ENCODE results near the gene TLR7.

TLR7 gene

GRCh38 chrX:12878536-12878935 lies 11.7 kb downstream of the TLR7 start:
- Histone ChIP-seq H3K36me3 (ENCODE audit: insufficient read depth, low read length) (no peaks in the 10 kb centered on the region), H2AFZ (ENCODE audit: low read length) (no peak overlapping the region), H3K9me2 (replicated peaks; ENCODE audit: low read depth, low read length) (no peaks in the 10 kb centered on the region), H3K79me2 (ENCODE audit: insufficient read depth, low read length) (no peaks in the 10 kb centered on the region), H3F3A (ENCODE audit: low read depth) (no peaks in the 10 kb centered on the region), H3K9ac (ENCODE audit: low read depth, low read length, poor library complexity, severe bottlenecking) (no peak overlapping the region), H3K9me3 (ENCODE audit: insufficient read depth, low read depth, low read length) (no peaks in the 10 kb centered on the region), H3K4me3 (ENCODE audit: low read length, poor library complexity, severe bottlenecking) (no peak overlapping the region), H4K20me1 (ENCODE audit: insufficient read depth, low read length, poor library complexity, severe bottlenecking) (no peaks in the 10 kb centered on the region), H3K4me2 (ENCODE audit: low read depth, low read length, poor library complexity, severe bottlenecking) (no peak overlapping the region), H3K4me1 (ENCODE audit: insufficient read depth, low read length, poor library complexity, severe bottlenecking) (no peaks in the 10 kb centered on the region), H3K27me3 (ENCODE audit: insufficient read depth, low read length, poor library complexity, severe bottlenecking) (no peaks in the 10 kb centered on the region)
- TF ChIP-seq EZH2phosphoT487 (IDR thresholded peaks at IDR 0.05; ENCODE audit: borderline replicate concordance) (no peak), CTCF (conservative IDR thresholded peaks at IDR 0.05; ENCODE audit: low read length) (no peak)

- Histone ChIP-seq H3K36me3 (ENCODE audit: insufficient read depth, low read length) (no peaks in the 10 kb centered on the region), H3K4me2 (ENCODE audit: low read depth, low read length, poor library complexity, severe bottlenecking) (no peak overlapping the region), H3K9me2 (replicated peaks; ENCODE audit: low read depth, low read length) (no peaks in the 10 kb centered on the region), H4K20me1 (ENCODE audit: insufficient read depth, low read length, poor library complexity, severe bottlenecking) (no peaks in the 10 kb centered on the region), H2AFZ (ENCODE audit: low read length) (no peak overlapping the region), H3K9me3 (ENCODE audit: insufficient read depth, low read depth, low read length) (no peaks in the 10 kb centered on the region), H3K9ac (ENCODE audit: low read depth, low read length, poor library complexity, severe bottlenecking) (no peak overlapping the region), H3F3A (ENCODE audit: low read depth) (no peaks in the 10 kb centered on the region), H3K4me1 (ENCODE audit: insufficient read depth, low read length, poor library complexity, severe bottlenecking) (no peaks in the 10 kb centered on the region), H3K79me2 (ENCODE audit: insufficient read depth, low read length) (no peaks in the 10 kb centered on the region), H3K4me3 (ENCODE audit: low read length, poor library complexity, severe bottlenecking) (no peak overlapping the region), H3K27me3 (ENCODE audit: insufficient read depth, low read length, poor library complexity, severe bottlenecking) (no peaks in the 10 kb centered on the region)
- TF ChIP-seq CTCF (conservative IDR thresholded peaks at IDR 0.05; ENCODE audit: low read length) (no peak), EZH2phosphoT487 (IDR thresholded peaks at IDR 0.05; ENCODE audit: borderline replicate concordance) (no peak)
Measured at GRCh38 chrX:12881914-12882313, 15.0 kb downstream of the TLR7 start.

GRCh38 chrX:12885508-12885907 lies 18.6 kb downstream of the TLR7 start:
- Histone ChIP-seq H2AFZ (ENCODE audit: low read length) (no peak overlapping the region), H3F3A (ENCODE audit: low read depth) (no peaks in the 10 kb centered on the region)

More at GRCh38 chrX:12885508-12885907, 18.6 kb downstream of the TLR7 start:
- TF ChIP-seq CTCF (conservative IDR thresholded peaks at IDR 0.05; ENCODE audit: low read length) (no peak), EZH2phosphoT487 (IDR thresholded peaks at IDR 0.05; ENCODE audit: borderline replicate concordance) (no peak)
- Histone ChIP-seq H3K9ac (ENCODE audit: low read depth, low read length, poor library complexity, severe bottlenecking) (no peak overlapping the region), H3K9me2 (replicated peaks; ENCODE audit: low read depth, low read length) (no peaks in the 10 kb centered on the region), H3K36me3 (ENCODE audit: insufficient read depth, low read length) (no peaks in the 10 kb centered on the region), H4K20me1 (ENCODE audit: insufficient read depth, low read length, poor library complexity, severe bottlenecking) (no peaks in the 10 kb centered on the region), H3K4me3 (ENCODE audit: low read length, poor library complexity, severe bottlenecking) (no peak overlapping the region), H3K4me1 (ENCODE audit: insufficient read depth, low read length, poor library complexity, severe bottlenecking) (no peaks in the 10 kb centered on the region), H3K9me3 (ENCODE audit: insufficient read depth, low read depth, low read length) (no peaks in the 10 kb centered on the region), H3K79me2 (ENCODE audit: insufficient read depth, low read length) (no peaks in the 10 kb centered on the region), H3K27me3 (ENCODE audit: insufficient read depth, low read length, poor library complexity, severe bottlenecking) (no peaks in the 10 kb centered on the region), H3K4me2 (ENCODE audit: low read depth, low read length, poor library complexity, severe bottlenecking) (no peak overlapping the region)

All from Loucy (cell line).